ENCODE data around the gene RHAG.

- TF ChIP-seq CTCF (IDR thresholded peaks at IDR 0.05; ENCODE audit: insufficient read depth, low read depth, low read length) (no peak), EZH2 (IDR thresholded peaks at IDR 0.05; ENCODE audit: insufficient read depth, low read length) (no peak)
Observed at GRCh38 chr6:49565855-49566254, 70.8 kb downstream of the RHAG start.
